ENCODE results near the gene ABCB1. TPM values are rescaled to one million over a fixed set of nuclear protein-coding genes. Genes with fewer than 3 reads are reported as not detected.

ABCB1 gene
- total and polyA plus RNA-seq, 2 experiments from 2014 or later, result 0.53 to 0.80 TPM

- H2AFZ ChIP-seq, result no peak overlapping the region
- peaks cover 8% of the 10 kb centered on the region for H3K4me1 Mint-ChIP-seq
- no peaks in the 10 kb centered on the region; the same call in 2 of the 3 replicates for H3K9me3 Mint-ChIP-seq
- no peaks in the 10 kb centered on the region for H4K20me1 ChIP-seq (replicated peaks; ENCODE audit: insufficient read depth)
- H3K4me3 Mint-ChIP-seq, result no peak overlapping the region
- H3K27me3 Mint-ChIP-seq (ENCODE audit: insufficient read depth, low read depth, poor library complexity), result peaks cover 26% of the 10 kb centered on the region
- peaks cover 27% of the 10 kb centered on the region for H3K27me3 ChIP-seq (ENCODE audit: insufficient read depth)
- H3K79me2 ChIP-seq (replicated peaks; ENCODE audit: insufficient read depth), result no peaks in the 10 kb centered on the region
- no peaks in the 10 kb centered on the region for H3K9me2 ChIP-seq (ENCODE audit: insufficient read depth)
- H3K4me3 ChIP-seq, result no peak overlapping the region
- H3K4me2 ChIP-seq, result no peak overlapping the region
- no peak for DNase-seq (ENCODE audit: low spot score)
- no peak overlapping the region for H3K27ac ChIP-seq (ENCODE audit: low read depth)
- no peaks in the 10 kb centered on the region for H3K4me1 ChIP-seq (ENCODE audit: insufficient read depth)
- H3K27ac Mint-ChIP-seq, result no peak overlapping the region
- H3F3A ChIP-seq (replicated peaks; ENCODE audit: low read depth), result no peaks in the 10 kb centered on the region
- no peaks in the 10 kb centered on the region for H3K36me3 Mint-ChIP-seq (ENCODE audit: low read depth)
- no peak for TF ChIP-seq EZH2 (IDR thresholded peaks at IDR 0.05; ENCODE audit: low read depth, unreplicated experiment)
- TF ChIP-seq, protein P1, sequence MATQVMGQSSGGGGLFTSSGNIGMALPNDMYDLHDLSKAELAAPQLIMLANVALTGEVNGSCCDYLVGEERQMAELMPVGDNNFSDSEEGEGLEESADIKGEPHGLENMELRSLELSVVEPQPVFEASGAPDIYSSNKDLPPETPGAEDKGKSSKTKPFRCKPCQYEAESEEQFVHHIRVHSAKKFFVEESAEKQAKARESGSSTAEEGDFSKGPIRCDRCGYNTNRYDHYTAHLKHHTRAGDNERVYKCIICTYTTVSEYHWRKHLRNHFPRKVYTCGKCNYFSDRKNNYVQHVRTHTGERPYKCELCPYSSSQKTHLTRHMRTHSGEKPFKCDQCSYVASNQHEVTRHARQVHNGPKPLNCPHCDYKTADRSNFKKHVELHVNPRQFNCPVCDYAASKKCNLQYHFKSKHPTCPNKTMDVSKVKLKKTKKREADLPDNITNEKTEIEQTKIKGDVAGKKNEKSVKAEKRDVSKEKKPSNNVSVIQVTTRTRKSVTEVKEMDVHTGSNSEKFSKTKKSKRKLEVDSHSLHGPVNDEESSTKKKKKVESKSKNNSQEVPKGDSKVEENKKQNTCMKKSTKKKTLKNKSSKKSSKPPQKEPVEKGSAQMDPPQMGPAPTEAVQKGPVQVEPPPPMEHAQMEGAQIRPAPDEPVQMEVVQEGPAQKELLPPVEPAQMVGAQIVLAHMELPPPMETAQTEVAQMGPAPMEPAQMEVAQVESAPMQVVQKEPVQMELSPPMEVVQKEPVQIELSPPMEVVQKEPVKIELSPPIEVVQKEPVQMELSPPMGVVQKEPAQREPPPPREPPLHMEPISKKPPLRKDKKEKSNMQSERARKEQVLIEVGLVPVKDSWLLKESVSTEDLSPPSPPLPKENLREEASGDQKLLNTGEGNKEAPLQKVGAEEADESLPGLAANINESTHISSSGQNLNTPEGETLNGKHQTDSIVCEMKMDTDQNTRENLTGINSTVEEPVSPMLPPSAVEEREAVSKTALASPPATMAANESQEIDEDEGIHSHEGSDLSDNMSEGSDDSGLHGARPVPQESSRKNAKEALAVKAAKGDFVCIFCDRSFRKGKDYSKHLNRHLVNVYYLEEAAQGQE (IDR thresholded peaks at IDR 0.05; ENCODE audit: unreplicated experiment), result no peak
- H3K36me3 ChIP-seq (ENCODE audit: insufficient read depth), result no peaks in the 10 kb centered on the region
- ATAC-seq, result no peak
These were observed 3.6 kb upstream of the ABCB1 start for GRCh38 chr7:87604264-87604663.

DNA sequence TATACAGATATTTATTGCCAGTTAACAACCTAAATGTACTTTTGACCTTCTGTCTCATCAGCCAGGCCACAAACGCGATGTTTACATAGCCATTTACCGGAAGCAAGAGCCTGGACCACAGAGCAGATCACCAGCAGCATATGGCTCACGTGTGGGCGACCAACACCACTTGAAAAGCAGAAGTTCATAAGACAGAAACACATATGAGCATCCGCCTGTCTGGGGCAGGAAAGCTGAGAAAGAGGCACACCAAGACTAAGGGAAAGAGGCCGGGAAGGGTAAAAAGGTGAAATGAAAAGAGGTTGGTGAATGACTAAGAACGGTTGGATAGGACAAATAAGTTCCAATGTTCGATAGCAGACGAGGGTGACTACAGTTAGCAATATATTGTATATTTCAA, 1.3 kb downstream of the ABCB1 start:
- H3K4me3 ChIP-seq, result no peak overlapping the region
- ATAC-seq (no peak), DNase-seq (ENCODE audit: low spot score) (no peak)
- Mint-ChIP-seq H3K27me3 (ENCODE audit: insufficient read depth, low read depth, poor library complexity) (peaks cover 27% of the 10 kb centered on the region), H3K27ac (no peak overlapping the region), H3K4me3 (no peak overlapping the region), H3K9me3 (no peaks in the 10 kb centered on the region; the same call in 2 of the 3 replicates), H3K36me3 (ENCODE audit: low read depth) (no peaks in the 10 kb centered on the region), H3K4me1 (peaks cover 8% of the 10 kb centered on the region)
- H4K20me1 ChIP-seq (replicated peaks; ENCODE audit: insufficient read depth), result 0 out of 2 replicates have a peak, but pooled peaks cover 4% of the 10 kb centered on the region
- H3K36me3 ChIP-seq (ENCODE audit: insufficient read depth), result no peaks in the 10 kb centered on the region
- peaks cover 39% of the 10 kb centered on the region for H3K27me3 ChIP-seq (ENCODE audit: insufficient read depth)
- H3K4me2 ChIP-seq, result no peak overlapping the region
- no peaks in the 10 kb centered on the region for H3F3A ChIP-seq (replicated peaks; ENCODE audit: low read depth)
- H3K27ac ChIP-seq (ENCODE audit: low read depth), result no peak overlapping the region
- H3K9me2 ChIP-seq (ENCODE audit: insufficient read depth), result no peaks in the 10 kb centered on the region
- no peak for TF ChIP-seq EZH2phosphoT487 (IDR thresholded peaks at IDR 0.05; ENCODE audit: unreplicated experiment)
- TF ChIP-seq JUNB (IDR thresholded peaks at IDR 0.05; ENCODE audit: unreplicated experiment), result no peak
- no peak for TF ChIP-seq CREB1 (CRISPR knock-in tag; IDR thresholded peaks at IDR 0.05; ENCODE audit: low read depth)
- no peak overlapping the region for H2AFZ ChIP-seq
- no peaks in the 10 kb centered on the region for H3K4me1 ChIP-seq (ENCODE audit: insufficient read depth)
- no peaks in the 10 kb centered on the region for H3K79me2 ChIP-seq (replicated peaks; ENCODE audit: insufficient read depth)

GRCh38 chr7:87598234-87599009, 2.3 kb downstream of the ABCB1 start:
- Mint-ChIP-seq H3K4me3 (no peak overlapping the region), H3K9me3 (no peaks in the 10 kb centered on the region; the same call in 2 of the 3 replicates), H3K27ac (no peak overlapping the region), H3K27me3 (ENCODE audit: insufficient read depth, low read depth, poor library complexity) (peaks cover 27% of the 10 kb centered on the region), H3K4me1 (peaks cover 8% of the 10 kb centered on the region), H3K36me3 (ENCODE audit: low read depth) (no peaks in the 10 kb centered on the region)
- Histone ChIP-seq H3K9me2 (ENCODE audit: insufficient read depth) (no peaks in the 10 kb centered on the region), H3K79me2 (replicated peaks; ENCODE audit: insufficient read depth) (no peaks in the 10 kb centered on the region), H4K20me1 (replicated peaks; ENCODE audit: insufficient read depth) (0 out of 2 replicates have a peak, but pooled peaks cover 4% of the 10 kb centered on the region), H3K4me1 (ENCODE audit: insufficient read depth) (no peaks in the 10 kb centered on the region), H2AFZ (no peak overlapping the region), H3K4me3 (no peak overlapping the region), H3K27me3 (ENCODE audit: insufficient read depth) (peaks cover 39% of the 10 kb centered on the region), H3K27ac (ENCODE audit: low read depth) (no peak overlapping the region), H3K4me2 (no peak overlapping the region), H3K36me3 (ENCODE audit: insufficient read depth) (no peaks in the 10 kb centered on the region), H3F3A (replicated peaks; ENCODE audit: low read depth) (no peaks in the 10 kb centered on the region)
- no peak for DNase-seq (ENCODE audit: low spot score)
- no peak for ATAC-seq
- TF ChIP-seq ZNF114 (CRISPR knock-in tag; IDR thresholded peaks at IDR 0.05) (no peak), STAT1 (IDR thresholded peaks at IDR 0.05; ENCODE audit: unreplicated experiment) (no peak), ZNF331 (CRISPR knock-in tag; IDR thresholded peaks at IDR 0.05; ENCODE audit: low read depth) (no peak), EZH2phosphoT487 (IDR thresholded peaks at IDR 0.05; ENCODE audit: unreplicated experiment) (no peak), POLR2AphosphoS5 (IDR thresholded peaks at IDR 0.05; ENCODE audit: low read depth) (no peak)

Measured in GM23338 (cell line).